ENCODE measurements around the gene OLFM1.
"Not testable (repeated sequence)": the region's sequence is repeated elsewhere in the genome, so short reads cannot be mapped to it uniquely, and the experiment has no call there.

The OLFM1 gene

GRCh38 chr9:135135171-135135928 is 47.9 kb downstream of the OLFM1 start:
- no peak for DNase-seq (ENCODE audit: low read depth)

GRCh38 chr9:135135929-135136315 is 48.5 kb downstream of the OLFM1 start:
- DNase-seq (ENCODE audit: low read depth), result no peak

DNA sequence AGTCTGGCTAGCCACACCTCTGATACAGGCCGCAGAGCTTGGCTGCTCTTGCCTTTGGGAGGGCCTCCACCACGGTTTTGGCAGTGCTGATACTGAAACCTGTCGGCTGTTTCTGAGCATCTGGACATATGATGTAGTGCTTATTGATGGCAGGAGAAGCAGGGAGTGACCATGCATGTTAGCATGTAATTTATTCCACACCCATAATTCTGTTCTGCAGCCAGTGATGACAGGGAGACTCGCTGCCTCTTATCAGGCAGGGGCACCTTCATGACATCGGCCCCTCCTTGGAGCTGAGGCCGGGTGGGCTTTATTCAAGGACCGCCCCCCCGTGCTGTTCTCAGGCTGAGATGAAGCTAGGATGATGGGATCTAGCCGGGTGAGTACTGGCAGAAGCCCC is 49.0 kb downstream of the OLFM1 start:
- no peak for DNase-seq (ENCODE audit: low read depth)

GRCh38 chr9:135136991-135137832 is 49.7 kb downstream of the OLFM1 start:
- no peak for DNase-seq (ENCODE audit: low read depth)

DNA sequence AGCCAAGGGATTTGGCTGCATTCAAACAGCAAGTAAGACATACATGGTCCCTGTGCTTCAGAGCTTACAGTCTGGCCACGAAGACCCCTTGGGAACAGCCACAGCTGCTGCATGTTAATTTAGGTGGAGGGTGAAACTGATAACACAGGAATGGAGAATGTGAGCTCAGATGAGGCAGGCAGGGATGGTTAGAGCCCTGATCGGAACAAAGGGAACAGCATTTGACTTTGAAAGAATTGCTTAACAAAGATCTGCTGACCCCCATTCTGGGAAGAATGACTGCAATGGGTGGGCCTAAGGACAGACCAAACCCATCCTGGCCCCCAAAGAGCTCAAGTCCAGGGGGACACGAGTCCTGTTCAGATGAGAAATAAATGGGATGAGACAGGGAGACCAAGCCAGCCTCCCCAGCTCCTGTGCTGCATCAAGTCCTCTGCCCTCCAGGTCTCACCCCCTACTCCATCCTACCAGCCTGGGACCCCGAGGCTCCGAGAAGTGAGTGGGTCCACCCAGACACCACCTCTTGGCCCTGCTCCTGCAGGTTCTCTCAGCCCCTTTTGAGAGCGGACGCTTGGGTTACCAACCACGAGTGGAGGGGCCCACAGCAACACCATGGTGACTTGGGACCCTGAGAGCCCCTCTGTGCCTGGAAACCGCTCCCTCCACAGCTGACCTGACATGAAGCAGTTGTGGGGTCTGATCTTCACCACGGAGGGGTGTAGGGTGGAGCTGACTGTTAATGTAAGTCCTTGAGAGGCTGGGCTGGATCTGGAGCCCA is 50.8 kb downstream of the OLFM1 start:
- DNase-seq (ENCODE audit: low read depth), result no peak

DNA sequence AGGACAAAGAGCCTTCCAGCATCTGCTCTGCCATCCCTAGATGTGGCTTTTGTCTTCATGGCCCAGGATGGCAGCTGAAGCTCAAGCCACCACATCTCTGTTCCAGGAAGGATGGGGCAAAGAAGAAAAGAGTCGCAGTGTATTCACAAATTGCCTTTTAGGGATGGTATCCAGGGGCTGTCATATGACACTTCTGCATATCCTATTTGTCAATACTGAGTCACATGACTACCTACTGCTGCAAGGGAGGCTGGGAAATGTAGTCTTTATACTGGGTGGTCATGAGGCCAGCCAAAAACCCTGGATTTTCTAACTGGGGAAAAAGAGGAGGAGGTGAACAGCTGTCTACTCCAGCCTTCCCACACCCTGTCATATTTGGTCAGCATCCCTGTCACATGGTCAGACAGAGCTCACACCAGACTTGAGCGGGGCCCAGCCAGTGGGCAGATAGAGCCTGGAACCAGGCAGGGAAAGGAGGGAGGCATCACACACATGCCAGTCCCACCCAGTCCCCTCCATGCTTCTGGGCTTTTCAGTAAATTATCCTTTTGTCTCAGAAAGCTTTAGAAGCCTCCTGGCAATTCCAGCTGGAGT is 52.0 kb downstream of the OLFM1 start:
- DNase-seq (ENCODE audit: low read depth), result no peak

DNA sequence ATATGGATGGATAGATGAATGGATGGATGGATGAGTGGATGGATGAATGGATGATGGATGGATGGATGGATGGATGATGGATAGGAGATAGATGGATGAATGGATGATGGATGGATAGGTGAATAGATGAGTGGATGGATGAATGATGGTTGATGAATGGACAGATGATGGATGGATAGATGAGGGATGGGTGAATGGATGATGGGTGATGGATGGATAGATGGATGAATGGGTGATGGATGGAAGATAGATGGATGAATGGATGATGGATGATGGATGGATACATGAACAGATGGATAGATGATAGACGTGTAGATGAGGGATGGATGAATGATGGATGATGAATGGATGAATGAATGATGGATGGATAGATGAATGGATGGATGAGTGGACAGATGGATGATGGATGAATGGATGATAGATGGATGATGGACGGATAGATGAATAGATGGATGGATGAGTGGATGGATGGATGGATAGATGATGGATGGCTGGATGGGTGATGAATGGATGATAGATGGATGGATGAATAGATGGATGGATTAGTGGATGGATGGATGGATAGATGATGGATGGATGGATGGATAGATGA is 53.8 kb downstream of the OLFM1 start:
- no peak for DNase-seq (ENCODE audit: low read depth)

DNA sequence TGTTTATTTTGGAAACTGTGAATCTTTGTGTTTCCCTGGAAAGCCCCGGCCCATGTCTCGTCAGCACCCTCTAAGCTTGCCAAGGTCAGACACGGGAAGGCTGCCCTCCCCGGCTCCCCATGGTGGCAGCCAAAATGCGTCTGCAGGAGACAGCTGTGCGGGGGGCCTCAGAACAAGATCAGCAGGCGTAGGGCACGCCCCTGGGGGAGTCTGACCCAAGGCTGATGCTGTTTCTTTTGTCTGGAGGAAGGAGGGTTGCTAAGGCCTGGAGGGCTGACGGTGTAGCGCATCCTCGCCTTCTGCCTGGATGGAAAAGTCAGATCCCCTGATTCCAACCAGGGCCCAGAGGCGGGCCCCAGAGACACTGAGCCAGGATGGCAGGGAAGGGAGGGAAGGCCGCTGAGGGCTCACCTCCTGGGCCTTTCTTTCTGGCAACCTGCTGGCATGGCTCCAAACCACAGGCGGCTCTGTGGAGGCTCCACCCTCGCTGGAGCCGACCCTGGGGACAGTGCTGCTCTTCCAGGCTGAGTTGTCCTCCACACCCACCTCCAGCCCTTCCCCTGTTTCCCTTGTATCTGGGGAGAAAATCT is 57.2 kb downstream of the OLFM1 start:
- no peak for DNase-seq (ENCODE audit: low read depth)

GRCh38 chr9:135145312-135145711 is 57.8 kb downstream of the OLFM1 start:
- no peak for DNase-seq (ENCODE audit: low read depth)

- DNase-seq (ENCODE audit: low read depth), result no peak
These were observed 58.8 kb downstream of the OLFM1 start for GRCh38 chr9:135146241-135146640.

DNA sequence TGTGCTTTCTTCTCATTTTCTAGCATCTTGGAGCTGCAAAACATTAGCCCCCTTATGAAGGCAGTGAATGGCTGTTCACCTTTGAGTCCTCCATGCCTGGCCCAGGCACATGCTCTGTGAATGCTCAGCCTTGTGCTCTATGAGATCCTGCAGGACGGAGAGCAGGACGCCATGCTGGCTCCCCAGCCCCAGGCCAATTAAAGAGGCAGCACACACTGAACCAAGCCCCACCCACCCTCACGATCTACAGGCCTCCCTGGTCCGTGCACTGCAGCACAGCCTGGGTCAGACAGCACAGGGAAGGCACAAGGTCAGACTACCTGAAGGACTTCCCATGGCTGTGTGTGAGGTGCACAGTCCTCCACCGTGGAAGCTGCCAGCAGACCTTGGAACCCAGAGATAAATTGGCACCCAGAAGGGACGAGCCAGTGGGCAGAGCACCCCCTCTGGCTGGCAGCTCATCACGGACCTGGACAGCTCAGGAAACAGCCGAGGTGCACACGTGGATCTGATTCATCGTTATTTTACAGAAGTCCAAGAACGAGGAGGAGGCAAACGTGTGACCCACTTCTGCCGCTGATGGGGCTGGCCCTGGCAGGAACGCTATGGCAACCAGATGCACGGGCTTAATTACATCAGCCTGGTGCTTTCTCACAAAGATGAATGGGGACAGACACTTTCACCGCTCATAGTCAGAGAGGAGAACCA is 59.5 kb downstream of the OLFM1 start:
- no peak for DNase-seq (ENCODE audit: low read depth)

DNA sequence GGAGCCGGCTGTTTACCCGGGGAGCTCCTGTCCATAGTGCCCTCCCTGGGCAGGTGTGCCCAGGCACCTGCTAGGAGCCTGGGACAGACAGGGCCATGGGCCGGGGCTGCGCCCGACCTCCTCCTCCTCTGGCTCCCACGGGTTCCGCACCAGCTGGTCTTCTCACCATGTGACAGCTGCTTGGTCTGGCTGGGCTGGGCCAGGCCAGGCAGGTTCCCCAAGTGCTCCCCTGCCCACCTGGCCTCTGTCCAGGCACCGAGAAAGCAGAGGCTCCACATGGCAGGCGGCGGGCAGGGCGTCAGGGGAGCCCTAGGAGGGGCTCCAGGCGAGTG is 60.0 kb downstream of the OLFM1 start:
- no peak for DNase-seq (ENCODE audit: low read depth)

- DNase-seq (ENCODE audit: low read depth), result no peak
These were observed 60.5 kb downstream of the OLFM1 start for GRCh38 chr9:135147938-135148337.

DNA sequence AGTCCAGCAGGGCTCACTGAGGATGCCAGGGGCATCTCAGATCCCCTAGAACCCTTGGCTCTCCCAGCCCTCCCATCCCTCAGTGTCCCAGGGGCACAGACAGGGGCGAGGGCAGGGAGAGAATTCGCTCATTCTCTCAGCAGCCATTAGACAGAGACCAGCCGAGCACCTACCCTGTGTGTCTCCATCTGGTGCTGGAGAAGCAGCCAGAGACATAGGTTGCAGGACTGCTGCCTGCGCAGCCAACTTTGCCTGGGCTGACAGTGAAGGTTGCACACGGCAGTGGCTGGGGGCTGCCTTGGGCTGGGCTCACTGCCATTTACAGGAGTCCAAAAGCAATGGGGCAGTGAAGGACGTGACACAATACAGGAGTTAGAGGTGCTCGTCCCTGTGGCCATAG is 60.9 kb downstream of the OLFM1 start:
- no peak for DNase-seq (ENCODE audit: low read depth)

DNA sequence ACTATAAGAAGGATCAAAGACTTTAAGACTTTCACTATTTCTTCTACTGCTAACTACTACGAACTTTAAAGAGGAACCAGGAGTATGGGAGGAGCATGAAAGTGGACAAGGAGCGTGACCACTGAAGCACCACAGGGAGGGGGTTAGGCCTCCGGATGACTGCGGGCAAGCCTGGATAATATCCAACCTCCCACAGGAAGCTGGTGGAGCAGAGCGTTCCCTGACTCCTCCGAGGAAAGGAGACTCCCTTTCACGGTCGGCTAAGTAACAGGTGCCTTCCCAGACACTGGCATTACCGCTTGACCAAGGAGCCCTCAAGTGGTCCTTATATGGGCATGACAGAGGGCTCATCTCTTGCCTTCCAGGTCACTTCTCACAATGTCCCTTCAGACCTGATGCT is 62.4 kb downstream of the OLFM1 start:
- DNase-seq (ENCODE audit: low read depth), result not testable (repeated sequence)

DNA sequence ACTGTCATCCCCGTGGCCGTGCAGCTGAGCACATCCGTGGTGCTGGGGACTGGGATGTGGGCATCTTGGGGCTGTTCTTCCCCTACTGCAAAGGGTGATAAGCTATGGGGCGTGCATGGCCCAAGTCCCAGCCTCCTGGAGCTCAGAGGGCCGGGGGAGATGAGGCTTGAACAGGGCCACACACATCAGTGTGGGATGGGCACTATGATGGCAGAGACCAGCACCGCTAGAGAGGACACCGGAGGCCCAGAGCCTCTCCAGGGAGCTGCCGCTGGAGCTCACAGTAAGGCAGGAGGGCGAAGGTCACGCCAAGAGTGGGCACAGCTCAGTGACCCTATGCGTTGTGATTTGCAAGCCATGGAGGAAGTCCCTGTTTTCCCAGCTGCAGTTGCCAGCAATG is 63.5 kb downstream of the OLFM1 start:
- DNase-seq (ENCODE audit: low read depth), result no peak

GRCh38 chr9:135151757-135152613 is 64.5 kb downstream of the OLFM1 start:
- no peak for DNase-seq (ENCODE audit: low read depth)

DNA sequence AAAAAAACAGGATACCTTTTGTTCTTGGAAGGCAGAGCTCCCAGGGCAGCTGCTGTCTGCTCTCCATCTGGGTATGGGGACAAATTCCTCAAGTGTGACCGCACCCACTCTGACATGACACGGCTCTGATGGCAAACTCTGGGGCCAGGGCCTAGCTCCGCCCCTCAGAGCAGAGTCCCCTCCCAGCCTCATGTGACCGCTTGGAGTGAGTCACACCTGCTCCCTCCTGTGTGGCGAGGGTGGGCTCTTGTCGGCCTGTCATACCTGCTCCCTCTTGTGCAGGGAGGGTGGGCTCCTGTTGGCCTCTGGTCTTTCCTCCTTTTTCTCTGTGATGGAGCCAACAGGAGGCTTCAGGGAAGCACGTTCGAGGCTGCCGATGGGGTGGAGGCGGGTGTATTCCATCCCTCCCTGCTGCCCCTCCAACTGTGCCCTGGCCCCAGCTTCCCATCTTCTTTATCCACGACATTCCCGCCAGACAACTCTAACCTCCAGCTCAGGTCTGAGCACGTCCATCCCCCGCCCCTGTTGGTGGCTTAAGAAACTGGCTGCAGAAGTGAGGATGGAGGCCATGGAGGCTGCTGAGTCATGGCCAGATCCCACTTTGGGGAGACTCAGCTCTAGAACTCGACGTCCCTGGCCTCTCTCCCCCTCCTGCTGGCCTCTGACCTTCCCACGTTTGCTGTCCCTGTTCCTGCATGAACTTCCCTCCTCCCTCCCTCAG is 65.3 kb downstream of the OLFM1 start:
- DNase-seq (ENCODE audit: low read depth), result no peak

DNA sequence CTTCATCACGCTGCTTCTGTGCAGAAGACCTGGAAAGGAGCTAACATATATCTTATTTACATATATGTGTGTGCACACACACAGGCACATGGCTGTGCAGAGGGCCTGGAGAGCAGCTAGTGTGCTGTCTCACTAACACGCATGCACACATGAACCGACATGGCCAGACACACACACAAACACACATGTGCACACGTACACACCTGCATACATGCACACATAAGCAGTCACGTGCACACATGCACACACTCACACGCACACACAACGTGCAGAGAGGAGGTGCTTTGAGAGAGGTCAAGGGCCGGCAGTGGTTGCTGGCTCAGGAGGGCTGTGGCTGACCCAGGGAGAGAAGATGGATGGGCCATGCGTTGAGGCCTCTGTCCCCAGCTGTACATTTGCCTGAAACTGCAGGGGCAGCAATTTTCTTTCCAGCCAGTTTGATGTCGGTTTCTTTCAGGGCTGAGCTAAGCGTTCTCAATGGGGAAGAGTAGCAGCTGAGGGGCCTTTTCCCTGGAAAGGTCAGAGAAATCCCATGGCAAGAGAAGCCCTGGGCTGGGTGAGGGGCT is 66.7 kb downstream of the OLFM1 start:
- DNase-seq (ENCODE audit: low read depth), result no peak

Measured in HS-27A (cell line).